OCI-LY3 (cell line): ENCODE results near the gene FAM120C.

Experiments used
- H2AFZ ChIP-seq: fragments of 200-600, 300-600 bp; shearing (Covaris generic); 2 replicates; pipeline ENCODE4 v1.6.0; 2014; ENCODE audit warnings: antibody characterized with exemption, low read depth, low read length
- H3K27ac ChIP-seq: fragments of 200-600, 300-600 bp; sonication (generic); 2 replicates; pipeline ENCODE4 v1.5.1; 2014; ENCODE audit warnings: mild to moderate bottlenecking, low read length, moderate library complexity, mixed read lengths
- H3K27me3 ChIP-seq: fragments of 200-600, 300-600 bp; sonication (generic); 2 replicates; pipeline ENCODE4 v1.6.1; 2014; ENCODE audit warnings: low read depth, low read length, mixed read lengths
- H3K36me3 ChIP-seq: fragments of 200-600, 300-600 bp; sonication (generic); replicated peaks from 2 replicates; pipeline ENCODE3; 2014; ENCODE audit warnings: low read depth, low read length, mixed read lengths
- H3K4me1 ChIP-seq: fragments of 300-600, 200-600 bp; sonication (generic); 2 replicates; pipeline ENCODE4 v1.6.1; 2014; ENCODE audit warnings: low read length, mixed read lengths
- H3K4me2 ChIP-seq: fragments of 200-600, 300-600 bp; sonication (generic); 2 replicates; pipeline ENCODE4 v1.6.1; 2014; ENCODE audit warnings: low read length, mixed read lengths
- H3K4me3 ChIP-seq: fragments of 300-600, 200-600 bp; sonication (generic); 2 replicates; pipeline ENCODE4 v1.5.1; 2014; ENCODE audit warnings: antibody characterized with exemption, mild to moderate bottlenecking, low read length, moderate library complexity
- H3K79me2 ChIP-seq: fragments of 300-600, 200-600 bp; shearing (Covaris generic); 2 replicates; pipeline ENCODE4 v1.6.1; 2014; ENCODE audit warnings: mild to moderate bottlenecking, low read length, mixed read lengths
- H3K9ac ChIP-seq: fragments of 300-600, 200-600 bp; shearing (Covaris generic); 2 replicates; pipeline ENCODE4 v1.6.0; 2014; ENCODE audit warnings: mild to moderate bottlenecking, low read length, moderate library complexity
- H3K9me3 ChIP-seq: fragments of 200-600, 300-600 bp; shearing (Covaris generic); 2 replicates; pipeline ENCODE4 v1.6.1; 2014; ENCODE audit warnings: low read length, mixed read lengths; ENCODE audit not compliant: insufficient read depth
- H4K20me1 ChIP-seq: fragments of 200-600, 300-600 bp; sonication (generic); 2 replicates; pipeline ENCODE4 v1.6.1; 2016; ENCODE audit warnings: low read length, mixed read lengths; ENCODE audit not compliant: insufficient read depth
- EZH2phosphoT487 ChIP-seq: fragments of 200-600 bp; shearing (Covaris generic); IDR thresholded peaks from 2 replicates; pipeline ENCODE4 v1.6.1; 2018; ENCODE audit warnings: antibody characterized with exemption, mixed run types, low read depth
- TF ChIP-seq, protein P1 (sequence below): fragments of 200-600, 300-600 bp; sonication (generic); IDR thresholded peaks from 2 replicates; pipeline ENCODE4 v1.5.1; 2014; ENCODE audit warnings: antibody characterized with exemption, low read length, low read depth

Gene FAM120C, protein sequence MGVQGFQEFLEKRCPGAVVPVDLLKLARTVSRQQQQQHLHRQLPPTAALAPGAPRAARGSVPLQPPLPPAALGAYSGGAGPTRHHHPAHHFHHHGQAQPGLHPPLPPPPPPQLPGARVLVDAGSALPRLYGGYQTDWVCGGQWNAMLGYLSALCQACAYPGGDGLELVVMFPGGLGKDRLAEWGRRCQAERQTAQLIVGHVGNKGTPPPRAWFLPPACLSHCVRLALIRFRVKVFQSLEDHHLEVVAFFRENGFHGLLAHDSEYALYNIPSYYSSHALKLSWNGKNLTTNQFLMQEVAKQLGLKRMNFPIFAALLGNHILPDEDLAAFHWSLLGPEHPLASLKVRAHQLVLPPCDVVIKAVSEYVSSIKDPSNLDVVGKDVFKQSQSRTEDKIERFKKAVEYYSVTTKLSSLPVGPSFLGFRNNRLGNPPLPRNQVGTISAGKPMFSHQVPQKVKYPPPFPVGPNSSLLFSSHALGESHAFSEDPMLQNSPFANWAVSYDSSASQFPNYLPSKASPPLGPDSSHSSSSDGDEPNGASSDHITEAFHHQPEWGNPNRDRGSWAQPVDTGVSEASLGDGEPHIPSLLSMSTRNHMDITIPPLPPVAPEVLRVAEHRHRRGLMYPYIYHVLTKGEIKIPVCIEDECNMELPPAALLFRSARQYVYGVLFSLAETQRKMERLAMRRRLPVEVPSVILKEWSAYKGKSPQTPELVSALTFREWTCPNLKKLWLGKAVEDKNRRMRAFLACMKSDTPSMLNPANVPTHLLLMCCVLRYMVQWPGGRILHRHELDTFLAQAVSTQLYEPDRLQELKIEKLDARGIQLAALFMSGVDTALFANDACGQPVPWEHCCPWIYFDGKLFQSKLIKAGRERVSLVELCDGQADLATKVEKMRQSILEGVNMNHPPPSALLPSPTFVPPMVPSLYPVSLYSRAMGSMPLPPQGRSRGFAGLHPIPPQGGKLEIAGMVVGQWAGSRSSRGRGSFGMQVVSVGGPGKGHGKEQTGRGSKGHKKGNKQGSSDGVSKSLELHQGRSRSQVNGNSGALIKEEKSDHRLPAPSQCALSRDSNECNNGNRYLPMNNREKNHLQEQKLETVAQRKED

DNA sequence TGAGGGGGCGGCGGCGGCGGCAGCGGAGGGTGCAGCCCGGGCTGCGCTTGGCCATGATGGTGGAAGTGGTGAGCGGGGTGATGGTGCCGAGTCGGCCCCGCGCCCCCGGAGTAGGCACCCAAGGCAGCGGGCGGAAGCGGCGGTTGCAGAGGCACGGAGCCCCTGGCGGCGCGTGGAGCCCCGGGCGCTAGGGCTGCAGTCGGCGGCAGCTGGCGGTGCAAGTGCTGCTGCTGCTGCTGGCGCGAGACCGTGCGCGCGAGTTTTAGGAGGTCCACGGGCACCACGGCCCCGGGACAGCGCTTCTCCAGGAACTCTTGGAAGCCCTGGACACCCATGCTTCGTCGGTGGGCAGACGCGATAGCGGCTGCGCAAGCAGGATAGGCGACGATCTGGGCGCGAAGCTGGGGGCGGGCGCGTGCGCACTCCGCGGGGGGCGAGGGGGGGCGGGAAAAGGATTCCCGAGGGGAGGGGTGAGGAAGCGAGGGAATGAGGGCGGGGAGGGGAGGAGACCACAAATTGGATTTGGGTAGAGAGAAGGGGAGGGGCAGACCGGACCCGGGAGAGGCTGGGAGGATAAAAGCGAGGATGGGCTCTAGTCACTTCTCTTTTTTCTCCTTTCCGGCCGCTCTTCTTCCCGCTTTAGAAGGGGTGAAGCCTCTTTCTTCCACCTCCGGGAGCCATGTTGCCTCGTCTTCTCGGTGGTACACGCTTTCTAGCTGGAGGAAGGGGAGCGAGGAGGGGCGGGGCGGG is at the start of gene FAM120C:
Gene FAM120C, minus strand, starts transcription at position 391 of the 750 bp plus-strand sequence. Its CDS starts 56 bp downstream, at position 335.
- Histone ChIP-seq H3K9me3 (no peaks in the 10 kb centered on the region), H3K79me2 (peaks cover 53% of the 10 kb centered on the region), H2AFZ (peak within 1 kb of the TSS; percentile 93), H3K4me2 (peak within 1 kb of the TSS; percentile 93), H3K4me3 (peak within 1 kb of the TSS; percentile 98), H3K36me3 (peaks cover 24% of the 10 kb centered on the region), H3K27me3 (no peaks in the 10 kb centered on the region), H3K27ac (peak within 1 kb of the TSS; percentile 81), H3K9ac (peak within 1 kb of the TSS; percentile 98), H4K20me1 (peaks cover 38% of the 10 kb centered on the region), H3K4me1 (peaks cover 44% of the 10 kb centered on the region)
- TF ChIP-seq EZH2phosphoT487: no peak
- TF ChIP-seq, protein P1, sequence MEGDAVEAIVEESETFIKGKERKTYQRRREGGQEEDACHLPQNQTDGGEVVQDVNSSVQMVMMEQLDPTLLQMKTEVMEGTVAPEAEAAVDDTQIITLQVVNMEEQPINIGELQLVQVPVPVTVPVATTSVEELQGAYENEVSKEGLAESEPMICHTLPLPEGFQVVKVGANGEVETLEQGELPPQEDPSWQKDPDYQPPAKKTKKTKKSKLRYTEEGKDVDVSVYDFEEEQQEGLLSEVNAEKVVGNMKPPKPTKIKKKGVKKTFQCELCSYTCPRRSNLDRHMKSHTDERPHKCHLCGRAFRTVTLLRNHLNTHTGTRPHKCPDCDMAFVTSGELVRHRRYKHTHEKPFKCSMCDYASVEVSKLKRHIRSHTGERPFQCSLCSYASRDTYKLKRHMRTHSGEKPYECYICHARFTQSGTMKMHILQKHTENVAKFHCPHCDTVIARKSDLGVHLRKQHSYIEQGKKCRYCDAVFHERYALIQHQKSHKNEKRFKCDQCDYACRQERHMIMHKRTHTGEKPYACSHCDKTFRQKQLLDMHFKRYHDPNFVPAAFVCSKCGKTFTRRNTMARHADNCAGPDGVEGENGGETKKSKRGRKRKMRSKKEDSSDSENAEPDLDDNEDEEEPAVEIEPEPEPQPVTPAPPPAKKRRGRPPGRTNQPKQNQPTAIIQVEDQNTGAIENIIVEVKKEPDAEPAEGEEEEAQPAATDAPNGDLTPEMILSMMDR: no peak

DNA sequence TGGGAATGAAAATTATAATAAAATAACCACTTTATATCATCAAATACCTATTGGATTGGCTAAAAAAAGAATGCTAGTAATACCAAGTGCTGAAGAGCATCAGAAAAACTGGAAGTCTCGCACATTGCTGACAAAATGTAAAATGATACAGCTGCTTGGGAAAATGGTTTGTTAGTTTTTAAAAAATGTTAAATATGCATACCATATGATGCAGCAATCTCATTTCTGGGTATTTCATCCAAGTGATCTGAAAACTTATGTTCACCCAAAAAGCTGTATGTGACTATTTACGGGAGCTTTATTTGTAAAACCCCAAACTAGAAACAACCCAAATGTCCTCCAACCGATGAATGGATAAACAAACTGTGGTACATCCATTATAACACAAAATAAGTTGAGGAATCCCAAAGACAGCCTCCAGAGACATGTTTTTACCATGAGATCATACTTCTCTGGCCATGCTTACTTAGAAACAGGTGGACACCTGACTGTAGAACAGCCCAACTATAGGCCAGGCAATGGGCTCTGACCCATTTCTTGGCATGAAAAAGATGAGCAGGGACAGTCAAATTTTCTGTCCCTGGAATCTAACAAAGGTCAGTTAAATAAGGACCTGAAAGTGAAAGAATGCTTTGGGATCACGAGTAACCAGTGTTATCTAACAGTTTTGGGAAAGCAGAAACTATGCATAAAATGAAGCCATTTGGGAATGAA is 47.5 kb upstream of the FAM120C start:
- Histone ChIP-seq H3K79me2 (no peaks in the 10 kb centered on the region), H3K4me3 (no peak overlapping the region), H3K4me1 (no peaks in the 10 kb centered on the region), H3K36me3 (no peaks in the 10 kb centered on the region), H3K27ac (no peak overlapping the region), H3K27me3 (no peaks in the 10 kb centered on the region), H3K9me3 (no peaks in the 10 kb centered on the region), H4K20me1 (no peaks in the 10 kb centered on the region), H2AFZ (no peak overlapping the region), H3K9ac (no peak overlapping the region), H3K4me2 (no peak overlapping the region)
- TF ChIP-seq EZH2phosphoT487: no peak
- TF ChIP-seq, protein P1: no peak

DNA sequence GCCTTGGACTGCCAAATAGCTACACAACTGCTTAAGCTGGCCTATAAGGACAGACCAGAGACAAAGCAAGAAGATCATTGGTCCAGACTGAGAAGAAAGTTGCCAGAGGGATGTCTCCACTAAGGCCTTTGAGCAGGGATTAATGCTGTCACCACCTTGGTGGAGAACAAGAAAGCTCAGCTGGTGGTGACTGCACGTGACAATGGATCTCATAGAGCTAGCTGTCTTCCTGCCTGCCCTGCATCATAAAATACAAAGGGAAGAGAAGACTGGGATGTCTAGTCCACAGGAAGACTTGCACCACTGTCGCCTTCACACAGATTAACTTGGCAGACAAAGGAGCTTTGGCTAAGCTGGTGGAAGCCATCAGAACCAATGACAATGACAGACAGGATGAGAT is 40.5 kb upstream of the FAM120C start:
- Histone ChIP-seq H4K20me1 (no peaks in the 10 kb centered on the region), H3K27ac (no peak overlapping the region), H3K4me1 (no peaks in the 10 kb centered on the region), H3K36me3 (no peaks in the 10 kb centered on the region), H3K9me3 (no peaks in the 10 kb centered on the region), H3K79me2 (no peaks in the 10 kb centered on the region), H2AFZ (no peak overlapping the region), H3K4me3 (no peak overlapping the region), H3K4me2 (no peak overlapping the region), H3K9ac (no peak overlapping the region), H3K27me3 (no peaks in the 10 kb centered on the region)
- no peak for TF ChIP-seq EZH2phosphoT487
- TF ChIP-seq, protein P1: no peak
